PFSK-1 (cell line): ENCODE data around the gene OR5H6.

ENCODE experiments used
- POLR2AphosphoS5 ChIP-seq: IDR thresholded peaks from 2 replicates; pipeline ENCODE4 v1.6.1; 2012; ENCODE audit warnings: low read depth, mild to moderate bottlenecking, control low read depth, low read length, moderate library complexity
- TAF1 ChIP-seq: IDR thresholded peaks from 2 replicates; pipeline ENCODE4 v1.6.1; 2012; ENCODE audit warnings: low read length, control low read depth, borderline replicate concordance; ENCODE audit not compliant: insufficient read depth
- TF ChIP-seq, protein P1 (sequence below), 2 experiments: IDR thresholded peaks; 2 replicates each; pipeline versions ENCODE4 v1.6.1 to v1.8.0; 2011 to 2012; ENCODE audit warnings: low read depth in 2 of 2, low read length in 2 of 2, control low read depth in 1 of 2, inconsistent platforms in 1 of 2, mild to moderate bottlenecking in 1 of 2, moderate library complexity in 1 of 2; ENCODE audit not compliant: insufficient read depth in 1 of 2

- TF ChIP-seq, protein P1, sequence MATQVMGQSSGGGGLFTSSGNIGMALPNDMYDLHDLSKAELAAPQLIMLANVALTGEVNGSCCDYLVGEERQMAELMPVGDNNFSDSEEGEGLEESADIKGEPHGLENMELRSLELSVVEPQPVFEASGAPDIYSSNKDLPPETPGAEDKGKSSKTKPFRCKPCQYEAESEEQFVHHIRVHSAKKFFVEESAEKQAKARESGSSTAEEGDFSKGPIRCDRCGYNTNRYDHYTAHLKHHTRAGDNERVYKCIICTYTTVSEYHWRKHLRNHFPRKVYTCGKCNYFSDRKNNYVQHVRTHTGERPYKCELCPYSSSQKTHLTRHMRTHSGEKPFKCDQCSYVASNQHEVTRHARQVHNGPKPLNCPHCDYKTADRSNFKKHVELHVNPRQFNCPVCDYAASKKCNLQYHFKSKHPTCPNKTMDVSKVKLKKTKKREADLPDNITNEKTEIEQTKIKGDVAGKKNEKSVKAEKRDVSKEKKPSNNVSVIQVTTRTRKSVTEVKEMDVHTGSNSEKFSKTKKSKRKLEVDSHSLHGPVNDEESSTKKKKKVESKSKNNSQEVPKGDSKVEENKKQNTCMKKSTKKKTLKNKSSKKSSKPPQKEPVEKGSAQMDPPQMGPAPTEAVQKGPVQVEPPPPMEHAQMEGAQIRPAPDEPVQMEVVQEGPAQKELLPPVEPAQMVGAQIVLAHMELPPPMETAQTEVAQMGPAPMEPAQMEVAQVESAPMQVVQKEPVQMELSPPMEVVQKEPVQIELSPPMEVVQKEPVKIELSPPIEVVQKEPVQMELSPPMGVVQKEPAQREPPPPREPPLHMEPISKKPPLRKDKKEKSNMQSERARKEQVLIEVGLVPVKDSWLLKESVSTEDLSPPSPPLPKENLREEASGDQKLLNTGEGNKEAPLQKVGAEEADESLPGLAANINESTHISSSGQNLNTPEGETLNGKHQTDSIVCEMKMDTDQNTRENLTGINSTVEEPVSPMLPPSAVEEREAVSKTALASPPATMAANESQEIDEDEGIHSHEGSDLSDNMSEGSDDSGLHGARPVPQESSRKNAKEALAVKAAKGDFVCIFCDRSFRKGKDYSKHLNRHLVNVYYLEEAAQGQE (IDR thresholded peaks at IDR 0.05; ENCODE audit: insufficient read depth in 1 of 2, low read depth in 2 of 2, low read length in 2 of 2): no peak
- TF ChIP-seq TAF1 (no peak), POLR2AphosphoS5 (no peak)
Measured at GRCh38 chr3:98215051-98215450, 49.0 kb upstream of the OR5H6 start.
